Activated CD8-positive, alpha-beta memory T cell treated with anti-CD3 and anti-CD28 coated beads for 24 hours (primary cell): Measurements from ENCODE around the gene MAP4K4.
"Not testable (repeated sequence)": the region's sequence is repeated elsewhere in the genome, so short reads cannot be mapped to it uniquely, and the experiment has no call there.

ENCODE experiments used
- DNase-seq: peaks from one replicate; pipeline ENCODE4 v3.0.0-alpha.2; 2020

MAP4K4 gene

DNA sequence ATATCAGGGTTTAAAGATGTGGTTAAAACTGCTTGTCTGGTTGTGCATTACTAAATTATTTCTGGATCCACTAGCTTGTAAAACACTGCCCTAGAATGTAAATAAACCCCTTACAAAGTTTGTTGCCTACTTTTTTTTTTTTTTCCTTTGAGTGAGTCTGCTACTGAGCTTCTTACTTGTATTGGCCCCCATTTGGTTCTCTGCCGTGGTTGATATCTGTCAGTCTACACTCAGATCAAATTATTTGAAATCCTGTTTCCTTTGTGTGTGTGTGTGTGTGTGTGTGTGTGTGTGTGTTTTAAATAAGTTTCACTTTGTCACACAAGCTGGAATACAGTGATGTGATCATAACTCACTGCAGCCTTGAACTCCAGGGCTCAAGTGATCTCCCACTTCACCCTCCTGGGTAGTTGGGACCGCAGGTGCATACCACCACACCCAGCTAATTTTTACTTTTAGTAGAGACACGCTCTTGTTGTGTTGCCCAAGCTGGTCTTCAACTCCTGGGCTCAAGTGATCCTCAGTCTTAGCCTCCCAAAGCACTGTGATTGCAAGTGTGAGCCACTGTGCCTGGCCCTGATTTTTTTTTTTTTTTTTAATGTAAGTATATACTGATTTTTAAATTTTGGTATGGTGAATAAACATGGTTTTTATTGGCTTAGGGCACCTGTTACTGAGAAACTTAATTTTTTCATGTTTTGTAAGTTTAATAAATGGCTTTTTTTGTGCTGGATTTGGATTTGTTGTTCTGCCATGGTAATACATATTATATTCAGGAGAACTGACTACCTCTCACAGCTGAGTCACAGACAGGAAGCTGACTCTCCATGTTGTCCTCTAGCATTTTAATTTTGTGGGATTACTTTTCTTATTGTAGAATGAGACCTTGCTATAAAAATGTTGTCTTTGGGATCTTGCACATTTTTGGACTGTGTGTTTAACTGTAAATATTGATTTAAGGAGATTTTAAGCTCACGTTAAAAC, 48.5 kb downstream of the MAP4K4 start:
- no peak for DNase-seq

DNA sequence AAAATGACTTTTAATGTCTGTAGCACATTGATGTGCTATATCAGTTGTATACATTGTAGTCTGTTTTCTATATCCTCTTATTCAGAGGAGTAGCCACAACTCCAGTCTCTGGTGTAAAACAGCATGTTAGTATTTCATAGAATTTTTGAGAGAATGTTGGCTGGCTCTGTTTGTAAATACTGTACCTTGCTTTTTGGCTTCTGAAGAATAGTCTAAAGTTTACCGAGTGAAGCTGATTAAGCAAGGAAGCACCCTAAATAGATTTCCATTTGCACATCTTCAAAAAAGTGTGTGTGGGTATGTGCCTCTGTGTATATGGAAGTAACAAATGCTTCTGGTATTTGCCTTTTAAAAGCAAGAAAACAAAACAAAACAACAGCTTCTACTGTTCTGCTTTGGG, 50.5 kb downstream of the MAP4K4 start:
- no peak for DNase-seq

DNA sequence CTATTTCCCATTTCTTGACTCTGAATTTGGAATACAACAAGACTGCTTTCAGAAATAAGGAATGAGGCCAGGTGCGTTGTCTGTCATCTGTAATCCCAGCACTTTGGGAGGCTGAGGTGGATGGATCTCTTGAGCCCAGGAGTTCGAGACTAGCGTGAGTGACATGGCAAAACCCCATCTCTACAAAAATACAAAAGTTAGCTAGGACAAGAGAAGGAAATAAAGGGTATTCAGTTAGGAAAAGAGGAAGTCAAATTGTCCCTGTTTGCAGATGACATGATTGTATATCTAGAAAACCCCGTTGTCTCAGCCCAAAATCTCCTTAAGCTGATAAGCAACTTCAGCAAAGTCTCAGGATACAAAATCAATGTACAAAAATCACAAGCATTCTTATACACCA, 51.0 kb downstream of the MAP4K4 start:
- DNase-seq: not testable (repeated sequence)

DNA sequence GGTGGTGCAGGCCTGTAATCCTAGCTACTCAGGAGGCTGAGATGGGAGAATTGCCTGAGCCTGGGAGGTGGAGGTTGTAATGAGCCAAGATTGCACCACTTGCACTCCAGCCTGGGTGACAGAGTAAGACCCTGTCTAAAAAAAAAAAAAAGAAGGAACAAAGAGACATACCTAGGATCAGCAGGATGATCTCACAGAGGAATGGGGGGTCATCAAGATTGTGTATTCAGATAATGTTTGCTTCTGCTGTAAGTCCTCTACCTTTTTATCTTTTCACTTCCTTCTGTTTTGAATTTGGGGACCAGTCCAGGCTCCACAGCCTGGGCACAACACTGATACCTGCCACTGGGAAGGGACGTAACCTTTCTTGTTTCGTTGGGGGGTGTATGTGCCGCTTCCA, 53.2 kb downstream of the MAP4K4 start:
- DNase-seq: no peak

DNA sequence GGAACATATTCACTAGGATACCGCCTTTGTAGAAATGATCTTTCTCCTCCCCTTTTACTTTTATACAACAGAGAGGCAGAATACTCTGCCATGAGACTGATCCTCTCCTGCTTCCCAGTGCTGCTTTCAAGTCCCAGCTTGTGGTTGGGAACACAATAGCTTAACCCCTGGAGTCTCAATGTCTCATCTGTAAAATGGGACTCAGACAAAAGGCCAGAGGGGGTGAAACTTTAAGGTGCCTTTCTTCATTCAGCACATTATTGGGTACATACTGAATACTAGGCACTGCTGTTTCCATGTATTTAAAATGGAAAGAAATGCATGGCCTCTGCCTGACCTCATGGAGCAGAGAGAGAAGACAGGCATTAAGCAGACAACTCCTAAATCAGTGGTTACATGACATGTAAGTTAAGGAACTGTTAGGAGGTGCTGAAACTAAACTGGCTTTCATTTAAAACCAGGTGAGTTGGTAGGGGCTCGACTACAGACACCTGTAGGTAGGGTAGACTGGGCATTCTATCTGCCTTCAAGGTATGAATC, 53.8 kb downstream of the MAP4K4 start:
- DNase-seq: no peak

DNA sequence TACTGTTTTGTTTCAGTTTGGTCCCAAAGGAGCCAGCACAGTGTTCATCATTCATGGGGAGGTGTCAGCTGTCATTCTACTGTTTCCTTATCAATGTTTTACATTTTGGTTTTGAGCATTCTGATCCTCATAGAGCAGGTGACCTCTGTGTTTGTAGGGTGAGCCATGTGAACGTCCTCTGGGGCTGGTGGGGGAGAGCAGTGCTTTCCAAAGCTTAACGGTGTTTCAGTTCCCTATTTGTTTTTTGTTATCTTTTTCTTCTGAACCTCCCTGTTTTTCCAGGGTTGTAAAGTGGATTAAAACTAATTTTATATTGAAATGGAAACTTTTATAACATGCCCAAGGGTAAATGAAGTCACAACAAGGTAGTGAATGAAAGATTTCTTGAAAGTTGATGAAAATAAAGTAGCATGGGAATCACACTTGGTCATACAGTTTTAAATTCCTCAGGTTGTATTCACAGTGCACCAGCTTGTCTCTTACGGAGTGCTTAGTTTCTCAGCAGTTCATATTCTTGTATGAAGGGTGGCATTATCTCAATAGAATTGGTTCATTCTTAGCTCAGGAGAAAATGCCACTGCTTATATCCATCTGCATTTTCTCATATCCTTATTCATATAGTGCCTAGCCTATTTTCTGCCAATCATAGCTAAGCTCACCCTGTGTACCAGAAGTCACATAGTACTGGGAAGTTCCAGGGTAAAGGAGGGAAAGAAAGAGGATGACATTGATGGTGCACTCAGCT, 54.5 kb downstream of the MAP4K4 start:
- no peak for DNase-seq

DNA sequence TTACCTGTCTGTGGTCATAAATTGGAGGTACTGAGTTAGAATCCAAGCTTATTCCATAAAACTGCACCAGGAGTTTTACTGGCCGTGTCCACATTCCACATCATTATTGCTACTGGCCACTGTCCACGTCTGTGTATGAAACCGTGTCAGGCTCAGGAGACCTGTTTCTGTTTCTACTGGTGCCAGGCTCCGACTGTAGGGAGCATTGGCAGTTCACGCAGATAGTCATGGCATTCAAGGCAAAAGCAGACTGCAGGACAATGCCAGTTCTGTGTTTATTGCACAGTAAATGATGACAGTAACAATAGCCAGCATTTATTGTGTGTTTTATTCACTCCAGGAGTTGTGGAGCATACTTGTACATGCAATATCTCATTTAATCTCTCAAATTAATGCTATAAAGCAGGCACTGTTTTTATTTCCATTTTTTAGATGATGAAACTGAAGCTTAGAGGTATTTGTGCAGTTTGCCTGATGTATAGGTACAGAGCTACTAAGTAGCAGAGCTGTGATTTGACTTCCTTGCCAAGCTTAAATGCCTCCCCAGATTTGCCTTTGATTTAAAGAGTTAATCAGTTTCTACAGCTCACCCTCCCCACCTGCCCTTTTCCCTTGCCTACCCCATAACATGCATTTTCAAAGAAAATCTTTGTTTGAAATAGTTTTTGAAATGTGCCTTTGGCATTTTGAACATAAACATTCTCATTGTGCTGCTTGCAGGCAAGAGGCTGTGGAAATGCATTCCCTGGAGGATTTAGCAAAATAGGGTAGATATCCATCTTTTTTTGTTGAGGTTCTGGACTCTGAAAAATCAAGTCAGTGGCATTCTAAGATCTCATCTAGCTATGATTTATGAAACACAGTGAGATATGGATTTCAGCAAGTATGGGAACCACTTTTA, 55.5 kb downstream of the MAP4K4 start:
- no peak for DNase-seq

DNA sequence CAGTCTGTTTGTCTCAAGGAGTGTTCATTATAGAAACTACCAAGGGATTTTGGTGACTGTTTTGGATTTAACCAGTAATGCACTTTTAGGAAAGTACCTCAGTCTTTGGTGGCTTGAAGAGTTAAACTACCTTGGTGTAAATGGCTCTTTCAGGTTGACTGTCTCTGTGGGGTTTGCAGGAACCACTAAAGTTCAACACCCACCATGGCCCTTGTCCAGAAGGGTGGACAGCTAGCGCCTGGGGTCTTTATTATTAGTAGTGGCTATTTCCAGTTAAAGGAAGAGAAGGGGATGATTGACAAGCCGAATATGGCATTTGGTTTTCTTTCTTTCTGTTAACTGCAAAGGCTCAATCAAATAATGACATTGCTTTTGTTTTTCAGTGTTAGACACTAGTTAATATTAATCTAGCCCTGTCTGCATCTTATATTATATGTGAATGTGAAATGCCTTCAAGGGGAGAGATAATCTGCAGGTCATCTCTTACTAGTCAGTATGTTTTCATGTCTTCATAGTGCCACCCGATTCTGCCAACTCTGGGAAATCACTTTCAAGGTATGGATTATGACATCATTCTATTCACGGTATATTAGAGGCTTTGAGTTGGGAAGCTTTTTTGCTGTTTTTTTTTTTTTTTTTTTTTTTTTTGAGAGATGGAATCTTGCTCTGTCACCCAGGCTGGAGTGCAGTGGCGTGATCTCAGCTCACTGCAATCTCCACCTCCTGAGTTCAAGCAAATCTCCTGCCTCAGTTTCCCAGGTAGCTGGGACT, 56.4 kb downstream of the MAP4K4 start:
- no peak for DNase-seq

DNA sequence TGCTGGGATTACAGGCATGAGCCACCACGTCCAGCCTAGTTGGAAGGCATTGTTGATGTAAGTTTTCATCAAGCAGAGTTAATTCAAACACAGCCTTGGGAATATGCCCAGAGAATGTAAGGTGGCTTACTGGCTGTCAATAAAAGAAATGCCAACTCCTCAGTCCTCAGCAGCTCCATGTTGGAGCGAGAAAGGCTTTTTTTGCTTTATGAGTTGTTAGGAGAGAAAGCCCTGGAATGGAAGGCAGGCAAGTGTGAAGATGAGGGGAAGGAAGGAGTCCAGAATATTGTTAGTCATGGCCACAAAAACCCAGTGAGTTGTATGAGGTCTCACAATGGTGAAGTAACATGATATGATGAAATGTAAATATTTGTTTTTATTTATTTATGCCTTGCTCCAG, 57.1 kb downstream of the MAP4K4 start:
- no peak for DNase-seq

DNA sequence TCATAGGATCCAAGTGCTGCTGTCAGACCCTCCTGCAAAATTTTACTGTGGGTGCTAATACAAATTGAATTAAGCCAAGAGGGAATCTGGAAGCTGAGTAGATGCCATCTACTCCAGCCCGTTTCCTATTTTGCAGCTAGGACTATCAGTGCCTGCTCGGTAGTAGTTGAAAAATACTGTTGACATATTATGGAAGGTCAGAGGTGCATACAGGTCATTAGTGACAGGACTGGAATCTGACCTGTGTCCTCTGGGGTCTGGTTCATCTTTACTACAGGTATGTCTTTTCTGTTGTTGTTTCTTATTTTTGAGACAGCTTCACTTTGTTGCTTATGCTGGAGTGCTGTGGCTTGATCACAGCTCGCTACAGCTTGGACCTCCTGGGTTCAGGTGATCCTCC, 58.8 kb downstream of the MAP4K4 start:
- DNase-seq: no peak

DNA sequence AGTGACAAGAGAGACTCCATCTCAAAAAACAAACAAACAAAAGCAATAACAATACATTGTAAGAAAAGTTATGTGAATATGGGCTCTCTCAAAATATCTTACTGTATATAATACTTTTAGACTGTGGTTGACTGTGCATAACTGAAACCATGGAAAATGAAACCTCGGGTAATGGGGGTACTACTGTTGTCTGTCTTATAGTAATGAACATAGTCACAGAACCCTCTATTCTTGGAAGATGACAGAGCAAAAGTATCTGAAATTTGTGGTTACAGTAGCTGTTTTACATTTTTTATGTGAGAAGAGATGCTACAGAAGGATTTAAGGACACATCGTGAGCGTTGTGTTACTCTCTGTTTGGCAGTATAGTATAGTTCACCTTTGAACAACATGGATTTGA, 60.5 kb downstream of the MAP4K4 start:
- DNase-seq: no peak

DNA sequence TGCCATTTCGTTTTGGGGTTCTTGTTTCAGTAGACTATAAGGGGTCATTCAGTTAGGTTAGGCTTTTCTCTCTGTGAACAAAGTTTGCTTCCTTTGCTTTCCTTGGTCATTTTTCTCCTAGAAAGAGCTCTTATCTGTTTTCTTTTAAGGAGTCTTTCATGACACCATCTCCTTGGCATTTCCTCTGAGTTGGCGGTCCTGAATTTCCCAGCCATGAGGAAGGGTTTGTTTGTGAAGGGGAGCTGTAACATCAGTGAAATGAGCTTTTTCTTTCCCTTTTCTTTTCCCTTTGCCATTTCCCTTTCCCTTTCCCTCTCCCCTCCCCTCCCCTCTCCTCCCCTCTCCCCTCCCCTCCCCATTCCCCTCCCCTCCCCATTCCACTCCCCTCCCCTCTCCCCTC, 61.7 kb downstream of the MAP4K4 start:
- DNase-seq: no peak

DNA sequence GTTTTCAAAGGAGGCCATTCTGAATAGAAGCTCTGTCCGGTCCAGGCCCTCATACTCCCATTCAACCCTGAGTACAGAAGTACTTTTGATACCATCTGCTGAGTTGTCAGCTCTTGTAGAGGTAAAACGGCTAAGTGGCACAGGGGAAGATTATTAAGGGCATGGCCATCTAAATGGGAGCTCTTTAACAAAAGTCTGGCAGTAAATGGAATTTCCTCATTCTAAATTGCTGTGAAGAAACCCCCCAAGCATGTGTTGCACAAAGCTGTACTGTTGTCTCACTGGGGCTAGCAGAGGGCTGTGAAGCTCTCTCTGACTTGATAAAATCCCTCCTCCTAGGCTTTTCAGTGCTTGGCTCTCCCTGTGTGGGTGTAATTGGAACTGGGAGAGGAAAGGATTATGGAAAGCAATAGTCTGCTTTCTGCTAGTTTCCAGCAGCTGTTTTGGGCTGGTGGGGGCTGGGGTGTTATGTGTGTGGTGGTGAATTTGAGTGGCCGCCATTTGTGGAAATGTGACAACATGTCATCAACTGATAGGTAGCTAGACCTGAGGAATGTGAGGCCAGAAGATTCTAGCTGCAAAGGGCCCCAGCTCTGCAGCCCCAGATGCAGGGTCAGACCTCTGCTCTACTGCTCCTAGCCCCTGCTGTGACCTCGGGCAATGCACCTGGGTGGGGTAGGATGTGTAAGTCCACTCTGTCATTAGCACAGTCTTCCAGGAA, 65.1 kb downstream of the MAP4K4 start:
- DNase-seq: no peak

DNA sequence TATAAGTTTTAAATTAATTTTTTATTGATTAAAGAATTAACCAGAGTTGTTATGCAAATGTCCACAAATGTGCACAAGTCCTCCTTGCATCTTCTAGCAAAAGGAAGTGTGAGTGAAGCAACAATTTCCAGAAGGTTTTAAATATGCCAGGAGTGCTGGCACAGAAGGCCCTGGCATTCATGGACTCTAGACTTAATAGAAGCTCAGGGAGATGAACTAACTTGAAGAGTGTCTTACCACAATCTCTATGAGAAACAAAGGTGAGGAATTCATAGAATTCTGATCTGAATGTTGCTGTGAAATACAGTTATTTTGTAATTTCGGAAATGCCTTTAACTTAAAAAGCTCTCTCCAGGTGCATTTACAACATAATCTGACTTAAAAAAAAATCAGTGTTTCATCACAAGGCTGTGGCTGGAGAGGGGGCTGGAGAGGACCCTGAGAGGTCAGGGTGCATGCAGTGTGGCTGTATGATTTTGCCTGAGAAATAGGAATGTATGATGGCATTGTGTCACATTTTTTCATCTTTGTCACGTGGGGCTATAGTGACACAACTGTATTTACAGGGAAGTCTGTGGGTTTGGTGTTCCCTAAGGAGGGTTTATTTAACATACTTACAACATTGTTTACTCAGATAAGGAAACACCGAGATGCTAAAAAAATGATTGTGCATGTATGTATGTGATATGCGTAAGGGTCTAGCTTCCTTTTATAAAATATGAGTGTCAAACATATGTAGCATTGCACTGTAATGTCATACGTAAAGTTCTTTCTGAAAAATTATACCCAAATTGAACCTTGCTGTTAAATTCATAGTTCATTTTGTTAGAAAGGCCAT, 66.2 kb downstream of the MAP4K4 start:
- DNase-seq: no peak

DNA sequence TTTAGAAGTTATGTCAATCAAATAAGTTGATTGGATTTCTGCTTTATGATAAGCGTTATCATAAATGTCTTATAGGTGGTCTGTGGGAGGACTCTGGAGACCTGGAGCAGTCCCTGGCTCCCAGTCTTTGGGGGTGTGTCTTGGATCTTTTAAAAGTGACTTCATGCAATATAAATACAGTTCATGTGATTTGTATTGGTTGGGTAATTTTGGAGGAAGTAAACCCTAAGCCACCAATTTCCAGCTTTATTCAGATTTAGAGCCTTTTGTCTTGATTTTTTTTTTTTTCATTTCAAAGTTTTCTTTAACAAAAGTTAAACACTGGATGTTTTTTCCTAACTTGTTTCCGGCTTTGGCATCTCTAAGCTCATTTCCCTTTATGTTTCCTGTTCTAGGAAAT, 68.8 kb downstream of the MAP4K4 start:
- DNase-seq: no peak

DNA sequence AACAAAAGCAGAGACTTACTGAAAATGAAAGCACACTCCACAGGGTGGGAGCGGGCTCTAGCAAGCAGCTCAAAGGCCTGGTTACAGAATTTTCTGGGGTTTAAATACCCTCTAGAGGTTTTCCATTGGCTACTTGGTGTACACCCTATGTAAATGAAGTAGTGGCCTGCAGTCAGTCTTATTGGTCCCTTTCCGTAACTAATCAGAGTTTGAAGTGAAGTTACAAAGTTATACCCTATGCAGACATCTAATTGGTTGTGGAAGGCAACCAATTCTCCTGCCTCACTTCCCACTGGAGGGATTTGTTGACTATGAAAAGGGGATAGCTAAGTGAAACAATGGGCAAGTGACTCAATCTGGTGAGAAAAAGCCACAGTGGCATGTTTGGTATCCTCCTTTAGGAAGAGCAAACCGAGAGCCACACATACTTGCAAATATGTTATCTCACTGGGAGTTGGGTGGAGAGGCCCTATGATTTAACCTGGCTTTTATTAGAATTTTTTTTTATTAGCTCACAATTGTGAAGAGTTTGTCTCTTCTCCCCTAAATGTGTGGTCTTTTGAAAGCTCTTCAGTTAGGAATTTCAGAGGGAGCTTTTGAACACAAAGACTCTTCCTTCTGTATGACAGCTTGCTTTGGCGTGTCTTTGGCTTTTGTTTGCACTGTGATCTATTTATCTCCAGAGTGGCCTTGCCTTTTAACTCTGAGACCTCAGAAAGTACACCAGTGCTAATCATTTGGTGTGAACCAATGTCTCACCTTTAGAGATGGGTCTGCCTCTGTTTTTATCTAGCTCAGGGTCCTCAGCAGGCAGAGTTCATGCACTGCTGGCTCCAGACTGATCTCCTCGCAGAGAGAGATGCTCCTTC, 69.6 kb downstream of the MAP4K4 start:
- no peak for DNase-seq

DNA sequence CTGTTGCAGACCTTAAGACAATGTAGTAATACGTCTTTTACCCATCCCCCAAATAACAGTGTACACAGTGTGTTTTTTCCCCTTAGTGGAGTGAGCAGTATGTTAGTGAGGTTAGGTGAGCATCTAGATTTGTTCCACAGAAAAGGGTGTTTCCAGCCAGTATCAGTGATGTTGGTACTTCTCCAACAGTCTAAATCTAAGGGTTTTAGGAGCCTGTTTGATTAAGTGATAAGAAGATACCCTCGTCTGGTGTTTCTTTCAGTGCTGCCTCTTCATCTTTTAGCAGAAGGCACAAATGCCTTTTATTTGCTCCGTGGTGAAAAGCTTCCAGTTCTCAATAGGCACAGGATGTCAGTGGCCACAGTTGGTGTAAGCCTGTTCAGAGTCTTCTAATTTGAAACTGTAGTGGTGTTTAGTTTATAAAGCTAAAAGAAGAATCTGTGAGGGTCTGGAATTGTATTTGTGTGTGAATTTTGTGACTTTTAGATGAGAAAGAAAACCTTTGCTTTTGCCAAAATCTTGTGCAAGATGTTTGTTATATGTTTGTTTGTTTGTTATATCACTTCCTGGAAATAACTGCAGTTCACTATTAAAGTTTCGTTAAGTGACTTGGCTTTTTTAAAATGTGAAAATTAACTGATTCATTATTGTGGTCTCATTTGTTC, 71.2 kb downstream of the MAP4K4 start:
- no peak for DNase-seq

DNA sequence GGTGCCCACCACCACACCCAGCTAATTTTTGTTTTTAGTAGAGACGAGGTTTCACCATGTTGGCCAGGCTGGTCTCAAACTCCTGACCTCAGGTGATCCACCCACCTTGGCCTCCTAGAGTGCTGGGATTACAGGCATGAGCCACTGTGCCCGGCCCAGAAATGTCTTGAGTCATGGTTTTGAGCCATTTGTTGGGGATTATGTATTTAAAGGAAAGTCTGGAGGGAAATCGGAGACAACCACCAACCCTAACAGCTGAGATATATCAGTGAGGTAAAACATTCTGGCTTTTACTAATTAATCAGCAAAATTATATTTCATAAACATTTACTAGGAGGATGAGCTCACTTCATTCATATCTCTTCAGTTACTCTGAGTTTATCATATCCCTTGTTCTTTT, 72.2 kb downstream of the MAP4K4 start:
- not testable (repeated sequence) for DNase-seq

DNA sequence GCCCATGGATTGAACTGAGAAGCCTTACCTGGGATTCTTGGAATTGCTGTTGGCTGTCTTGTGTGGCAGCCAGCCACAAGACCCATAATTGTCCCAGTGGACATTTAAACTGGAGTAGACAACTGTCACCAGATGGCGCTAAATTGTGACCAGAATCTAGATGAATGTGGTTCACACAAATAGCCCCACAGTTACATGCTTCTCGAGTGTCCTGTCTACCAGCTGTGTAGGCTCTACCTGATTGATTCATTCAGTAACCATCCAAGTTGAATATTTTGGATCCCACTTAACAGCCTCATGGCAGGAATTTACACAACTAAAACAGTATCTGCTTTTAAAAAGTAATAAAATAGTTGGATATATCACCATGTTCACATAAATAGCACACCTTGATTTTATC, 73.2 kb downstream of the MAP4K4 start:
- DNase-seq: no peak
